ENCODE measurements around the gene KNTC1. TPM values are rescaled to one million over a fixed set of nuclear protein-coding genes. Genes with fewer than 3 reads are reported as not detected.

KNTC1 gene
- total and polyA plus RNA-seq, 4 donors: 4.0 to 34.0 (median 10.9) TPM

DNA sequence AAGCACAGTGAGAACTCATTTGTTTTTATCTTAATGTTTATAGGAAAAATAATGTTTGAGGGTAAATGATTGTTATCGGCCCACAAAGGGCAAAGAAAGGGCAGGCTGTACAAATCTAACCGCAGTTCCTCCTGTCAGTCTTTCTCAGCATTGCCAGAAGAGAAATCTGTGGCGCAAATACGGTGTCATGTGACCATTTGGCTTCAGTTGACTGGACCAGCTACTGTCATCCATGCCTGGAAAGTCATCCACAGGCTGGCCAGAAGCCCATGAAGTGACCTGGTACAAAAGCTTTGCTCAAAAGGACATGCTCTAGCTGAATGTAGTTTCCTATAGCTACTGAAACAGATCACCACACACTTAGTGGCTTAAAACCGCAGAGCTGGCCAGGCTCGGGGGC is 132.5 kb downstream of the KNTC1 start:
- peak in 1 of 3 donors; percentile 15 for DNase-seq

DNA sequence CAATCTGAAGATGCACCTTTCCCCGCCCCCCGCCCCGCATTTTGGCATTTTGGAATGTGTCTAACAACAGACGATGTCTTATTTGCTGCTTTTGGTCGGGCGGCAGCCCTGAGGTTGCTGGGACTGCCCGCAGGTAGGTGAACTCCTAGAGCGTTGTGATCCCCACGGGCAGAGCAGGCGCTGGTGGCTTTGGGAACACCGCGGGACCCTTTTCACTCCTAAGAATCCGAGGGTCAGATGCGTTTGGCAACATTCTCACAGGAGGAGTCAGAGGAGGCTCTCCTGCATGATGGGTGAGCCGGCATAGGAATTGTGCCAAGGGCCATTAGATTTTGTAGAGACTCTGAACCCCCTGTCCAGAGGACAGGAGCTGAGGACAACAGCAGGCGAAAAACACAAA is 134.2 kb downstream of the KNTC1 start:
- DNase-seq (no peak), ATAC-seq (ENCODE audit: insufficient read depth, low FRiP score) (no peak)
- WGBS, 2 donors: 84% methylated on average over 16 of the region's 16 CpGs
- H3K27me3 ChIP-seq (ENCODE audit: control insufficient read depth in 3 of 3, insufficient read depth in 3 of 3, low read length in 2 of 3): no peaks in the 10 kb centered on the region
- no peaks in the 10 kb centered on the region for H3K36me3 ChIP-seq (ENCODE audit: control insufficient read depth in 4 of 4, insufficient read depth in 4 of 4, low read length in 4 of 4)
- no peaks in the 10 kb centered on the region for H3K4me1 ChIP-seq (ENCODE audit: control insufficient read depth in 5 of 5, insufficient read depth in 5 of 5, low read length in 5 of 5)
- no peak overlapping the region for H3K9ac ChIP-seq (ENCODE audit: insufficient read depth in 1 of 2, low read length in 2 of 2)
- no peaks in the 10 kb centered on the region for H3K9me3 ChIP-seq (ENCODE audit: control insufficient read depth in 4 of 4, insufficient read depth in 3 of 4, low read length in 3 of 4)
- no peak overlapping the region for H3K4me3 ChIP-seq
- H3K27ac ChIP-seq (ENCODE audit: low read depth in 1 of 2, low read length in 1 of 2): no peak overlapping the region
- TF ChIP-seq, protein P1, sequence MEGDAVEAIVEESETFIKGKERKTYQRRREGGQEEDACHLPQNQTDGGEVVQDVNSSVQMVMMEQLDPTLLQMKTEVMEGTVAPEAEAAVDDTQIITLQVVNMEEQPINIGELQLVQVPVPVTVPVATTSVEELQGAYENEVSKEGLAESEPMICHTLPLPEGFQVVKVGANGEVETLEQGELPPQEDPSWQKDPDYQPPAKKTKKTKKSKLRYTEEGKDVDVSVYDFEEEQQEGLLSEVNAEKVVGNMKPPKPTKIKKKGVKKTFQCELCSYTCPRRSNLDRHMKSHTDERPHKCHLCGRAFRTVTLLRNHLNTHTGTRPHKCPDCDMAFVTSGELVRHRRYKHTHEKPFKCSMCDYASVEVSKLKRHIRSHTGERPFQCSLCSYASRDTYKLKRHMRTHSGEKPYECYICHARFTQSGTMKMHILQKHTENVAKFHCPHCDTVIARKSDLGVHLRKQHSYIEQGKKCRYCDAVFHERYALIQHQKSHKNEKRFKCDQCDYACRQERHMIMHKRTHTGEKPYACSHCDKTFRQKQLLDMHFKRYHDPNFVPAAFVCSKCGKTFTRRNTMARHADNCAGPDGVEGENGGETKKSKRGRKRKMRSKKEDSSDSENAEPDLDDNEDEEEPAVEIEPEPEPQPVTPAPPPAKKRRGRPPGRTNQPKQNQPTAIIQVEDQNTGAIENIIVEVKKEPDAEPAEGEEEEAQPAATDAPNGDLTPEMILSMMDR (IDR thresholded peaks at IDR 0.05; ENCODE audit: control extremely low read depth, extremely low read depth): no peak

More for the DNA sequence above, 132.5 kb downstream of the KNTC1 start:
- H3K27ac ChIP-seq (ENCODE audit: low read depth in 1 of 2, low read length in 1 of 2): no peak overlapping the region
- peak; percentile 19 for ATAC-seq (ENCODE audit: insufficient read depth, low FRiP score)
- no peak overlapping the region for H3K9ac ChIP-seq (ENCODE audit: insufficient read depth in 1 of 2, low read length in 2 of 2)
- no peak overlapping the region for H3K4me3 ChIP-seq
- H3K36me3 ChIP-seq (ENCODE audit: control insufficient read depth in 4 of 4, insufficient read depth in 4 of 4, low read length in 4 of 4): no peaks in the 10 kb centered on the region
- no peaks in the 10 kb centered on the region for H3K9me3 ChIP-seq (ENCODE audit: control insufficient read depth in 4 of 4, insufficient read depth in 3 of 4, low read length in 3 of 4)
- TF ChIP-seq, protein P1 (IDR thresholded peaks at IDR 0.05; ENCODE audit: control extremely low read depth, extremely low read depth): no peak
- 59 to 64% methylated on average over 6 of the region's 6 CpGs for WGBS, 2 donors
- H3K4me1 ChIP-seq (ENCODE audit: control insufficient read depth in 5 of 5, insufficient read depth in 5 of 5, low read length in 5 of 5): no peaks in the 10 kb centered on the region
- H3K27me3 ChIP-seq (ENCODE audit: control insufficient read depth in 3 of 3, insufficient read depth in 3 of 3, low read length in 2 of 3): no peaks in the 10 kb centered on the region

DNA sequence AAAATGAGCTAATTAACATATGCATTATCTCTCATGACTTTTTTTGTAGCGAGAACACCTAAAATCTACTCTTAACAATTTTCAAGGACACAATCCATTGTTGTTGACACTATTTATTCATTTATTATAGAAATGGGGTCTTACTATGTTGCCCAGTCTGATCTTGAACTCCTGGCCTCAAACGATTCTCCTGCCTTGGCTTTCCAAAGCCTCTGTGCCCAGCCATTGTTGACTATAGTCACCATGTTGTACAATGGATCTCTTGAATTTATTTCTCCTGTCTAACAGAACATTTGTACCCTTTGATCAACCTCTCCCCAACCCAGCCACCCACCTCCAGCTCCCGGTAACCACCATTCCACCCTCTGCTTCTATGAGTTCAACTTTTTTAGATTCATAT is 134.9 kb downstream of the KNTC1 start:
- DNase-seq: no peak
- no peak for ATAC-seq (ENCODE audit: insufficient read depth, low FRiP score)
- no peak overlapping the region for H3K9ac ChIP-seq (ENCODE audit: insufficient read depth in 1 of 2, low read length in 2 of 2)
- no peaks in the 10 kb centered on the region for H3K9me3 ChIP-seq (ENCODE audit: control insufficient read depth in 4 of 4, insufficient read depth in 3 of 4, low read length in 3 of 4)
- H3K4me1 ChIP-seq (ENCODE audit: control insufficient read depth in 5 of 5, insufficient read depth in 5 of 5, low read length in 5 of 5): no peaks in the 10 kb centered on the region
- no peaks in the 10 kb centered on the region for H3K27me3 ChIP-seq (ENCODE audit: control insufficient read depth in 3 of 3, insufficient read depth in 3 of 3, low read length in 2 of 3)
- no peaks in the 10 kb centered on the region for H3K36me3 ChIP-seq (ENCODE audit: control insufficient read depth in 4 of 4, insufficient read depth in 4 of 4, low read length in 4 of 4)
- no peak overlapping the region for H3K4me3 ChIP-seq
- 94 to 95% methylated on average over 3 of the region's 3 CpGs for WGBS, 2 donors
- H3K27ac ChIP-seq (ENCODE audit: low read depth in 1 of 2, low read length in 1 of 2): no peak overlapping the region
- TF ChIP-seq, protein P1 (IDR thresholded peaks at IDR 0.05; ENCODE audit: control extremely low read depth, extremely low read depth): no peak

DNA sequence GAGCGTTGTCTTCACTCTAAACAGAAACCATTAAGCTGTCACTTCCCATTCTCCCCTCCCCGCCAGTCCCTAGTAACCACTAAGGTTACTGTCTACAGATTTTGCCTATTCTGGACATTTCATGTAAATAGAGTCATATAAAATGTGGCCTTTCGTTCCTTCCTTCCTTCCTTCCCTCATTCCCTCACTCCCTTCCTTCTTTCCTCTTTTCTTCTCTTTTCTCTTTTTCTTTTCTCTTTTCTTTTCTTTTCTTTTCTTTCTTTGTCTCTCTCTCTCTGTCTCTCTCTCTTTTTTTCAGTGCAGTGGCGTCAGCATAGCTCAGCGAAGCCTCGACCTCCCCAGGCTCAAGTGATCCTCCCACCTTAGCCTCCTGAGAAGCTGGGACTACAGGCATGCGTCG is 138.3 kb downstream of the KNTC1 start:
- H3K36me3 ChIP-seq (ENCODE audit: control insufficient read depth in 4 of 4, insufficient read depth in 4 of 4, low read length in 4 of 4): no peaks in the 10 kb centered on the region
- WGBS, 2 donors: 74 to 83% methylated on average over 8 of the region's 8 CpGs
- H3K4me3 ChIP-seq: no peak overlapping the region
- no peaks in the 10 kb centered on the region for H3K9me3 ChIP-seq (ENCODE audit: control insufficient read depth in 4 of 4, insufficient read depth in 3 of 4, low read length in 3 of 4)
- no peak overlapping the region for H3K27ac ChIP-seq (ENCODE audit: low read depth in 1 of 2, low read length in 1 of 2)
- TF ChIP-seq, protein P1 (IDR thresholded peaks at IDR 0.05; ENCODE audit: control extremely low read depth, extremely low read depth): no peak
- no peak for ATAC-seq (ENCODE audit: insufficient read depth, low FRiP score)
- DNase-seq: no peak
- no peaks in the 10 kb centered on the region for H3K4me1 ChIP-seq (ENCODE audit: control insufficient read depth in 5 of 5, insufficient read depth in 5 of 5, low read length in 5 of 5)
- no peaks in the 10 kb centered on the region for H3K27me3 ChIP-seq (ENCODE audit: control insufficient read depth in 3 of 3, insufficient read depth in 3 of 3, low read length in 2 of 3)
- no peak overlapping the region for H3K9ac ChIP-seq (ENCODE audit: insufficient read depth in 1 of 2, low read length in 2 of 2)
